ENCODE data around the gene CDH20. TPM values are rescaled to one million over a fixed set of nuclear protein-coding genes. Genes with fewer than 3 reads are reported as not detected.

The CDH20 gene
- total RNA-seq, 1 donor from 2014 or later = 0.24 TPM

DNA sequence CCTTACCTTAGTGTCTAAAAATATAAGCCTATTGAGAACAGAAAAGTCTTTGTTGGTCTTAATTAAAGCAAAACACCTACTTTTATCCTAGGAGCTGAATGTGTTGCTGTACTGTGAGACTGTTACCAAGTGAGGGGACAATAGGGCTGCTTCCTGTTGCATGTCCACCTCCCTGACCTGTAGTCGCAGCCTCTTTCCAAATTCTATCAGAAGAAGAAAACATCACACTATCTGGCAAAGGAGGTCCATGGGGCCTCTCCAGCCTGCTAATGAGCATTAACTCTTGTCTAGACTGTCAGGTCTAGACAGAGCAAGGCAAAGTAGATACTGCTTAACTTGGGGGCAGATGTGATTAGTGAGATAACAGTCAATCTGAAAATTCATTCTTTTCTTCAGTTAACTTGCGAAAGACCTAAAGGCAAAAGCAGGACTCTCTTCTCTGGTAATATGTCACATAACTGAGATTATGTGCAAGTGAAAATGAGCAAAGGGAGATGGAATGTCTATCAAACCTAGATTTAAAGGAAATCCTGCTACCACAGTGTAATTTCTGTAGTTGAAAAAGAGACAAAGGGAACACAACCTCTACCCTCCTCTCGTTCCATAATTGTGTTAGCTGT lies 66.9 kb downstream of the CDH20 start:
- no peaks in the 10 kb centered on the region for H3K27me3 ChIP-seq (ENCODE audit: low read depth)
- no peak overlapping the region for H3K4me3 ChIP-seq
- H3K36me3 ChIP-seq = no peaks in the 10 kb centered on the region
- H3K9me3 ChIP-seq = no peaks in the 10 kb centered on the region
- no peak for ATAC-seq
- no peak for DNase-seq
- intact Hi-C loops (cut with DNase I) = no loop called here
- H3K4me1 ChIP-seq = no peaks in the 10 kb centered on the region
- H3K27ac ChIP-seq = no peak overlapping the region
- TF ChIP-seq, protein P1, sequence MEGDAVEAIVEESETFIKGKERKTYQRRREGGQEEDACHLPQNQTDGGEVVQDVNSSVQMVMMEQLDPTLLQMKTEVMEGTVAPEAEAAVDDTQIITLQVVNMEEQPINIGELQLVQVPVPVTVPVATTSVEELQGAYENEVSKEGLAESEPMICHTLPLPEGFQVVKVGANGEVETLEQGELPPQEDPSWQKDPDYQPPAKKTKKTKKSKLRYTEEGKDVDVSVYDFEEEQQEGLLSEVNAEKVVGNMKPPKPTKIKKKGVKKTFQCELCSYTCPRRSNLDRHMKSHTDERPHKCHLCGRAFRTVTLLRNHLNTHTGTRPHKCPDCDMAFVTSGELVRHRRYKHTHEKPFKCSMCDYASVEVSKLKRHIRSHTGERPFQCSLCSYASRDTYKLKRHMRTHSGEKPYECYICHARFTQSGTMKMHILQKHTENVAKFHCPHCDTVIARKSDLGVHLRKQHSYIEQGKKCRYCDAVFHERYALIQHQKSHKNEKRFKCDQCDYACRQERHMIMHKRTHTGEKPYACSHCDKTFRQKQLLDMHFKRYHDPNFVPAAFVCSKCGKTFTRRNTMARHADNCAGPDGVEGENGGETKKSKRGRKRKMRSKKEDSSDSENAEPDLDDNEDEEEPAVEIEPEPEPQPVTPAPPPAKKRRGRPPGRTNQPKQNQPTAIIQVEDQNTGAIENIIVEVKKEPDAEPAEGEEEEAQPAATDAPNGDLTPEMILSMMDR (IDR thresholded peaks at IDR 0.05) = no peak

DNA sequence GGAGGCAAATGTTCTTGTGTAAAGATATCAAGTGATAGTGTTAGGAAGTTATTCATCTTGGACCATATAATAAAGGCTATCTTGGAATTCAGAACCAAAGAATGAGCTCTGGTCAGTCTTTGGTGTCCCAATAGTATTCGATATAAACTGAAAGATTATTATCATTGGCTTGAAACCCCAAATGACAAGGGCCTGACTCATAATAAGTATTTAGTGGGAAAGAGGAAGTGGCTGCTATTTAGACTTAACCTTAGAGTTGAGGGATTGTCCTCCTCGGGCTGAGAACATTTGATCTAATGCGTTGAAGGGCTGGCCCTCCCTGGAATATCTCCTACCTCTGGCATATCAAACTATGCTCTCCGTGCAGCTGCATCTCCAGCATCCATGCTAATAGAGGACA lies 67.5 kb downstream of the CDH20 start:
- no peaks in the 10 kb centered on the region for H3K27me3 ChIP-seq (ENCODE audit: low read depth)
- intact Hi-C loops (cut with DNase I) = no loop called here
- TF ChIP-seq, protein P1 (IDR thresholded peaks at IDR 0.05) = no peak
- no peak overlapping the region for H3K27ac ChIP-seq
- DNase-seq = no peak
- no peaks in the 10 kb centered on the region for H3K36me3 ChIP-seq
- no peaks in the 10 kb centered on the region for H3K9me3 ChIP-seq
- no peaks in the 10 kb centered on the region for H3K4me1 ChIP-seq
- no peak overlapping the region for H3K4me3 ChIP-seq
- no peak for ATAC-seq

DNA sequence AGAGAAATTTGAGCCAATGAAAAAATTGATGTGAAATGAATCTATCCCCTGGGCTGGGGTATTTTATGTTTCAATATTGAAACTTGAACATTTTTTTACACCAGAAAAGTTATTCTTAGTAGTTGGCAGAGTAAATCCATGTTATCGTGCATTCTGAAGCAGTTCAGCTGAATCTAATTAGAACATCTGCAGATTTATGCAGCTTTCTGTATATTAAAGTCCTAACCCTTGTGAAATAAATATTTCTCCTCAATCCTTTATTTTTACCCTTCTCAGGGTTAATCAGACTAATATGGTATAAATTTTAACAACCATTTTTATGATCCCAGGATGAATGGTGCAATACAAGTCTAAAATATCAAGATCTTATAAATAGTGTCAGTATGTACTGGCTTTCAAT lies 69.5 kb downstream of the CDH20 start:
- Histone ChIP-seq H3K27ac (no peak overlapping the region), H3K4me1 (no peaks in the 10 kb centered on the region), H3K9me3 (no peaks in the 10 kb centered on the region), H3K27me3 (ENCODE audit: low read depth) (no peaks in the 10 kb centered on the region), H3K4me3 (no peak overlapping the region), H3K36me3 (no peaks in the 10 kb centered on the region)
- ATAC-seq = no peak
- DNase-seq = no peak
- intact Hi-C loops (cut with DNase I) = no loop called here
- TF ChIP-seq, protein P1 (IDR thresholded peaks at IDR 0.05) = no peak

DNA sequence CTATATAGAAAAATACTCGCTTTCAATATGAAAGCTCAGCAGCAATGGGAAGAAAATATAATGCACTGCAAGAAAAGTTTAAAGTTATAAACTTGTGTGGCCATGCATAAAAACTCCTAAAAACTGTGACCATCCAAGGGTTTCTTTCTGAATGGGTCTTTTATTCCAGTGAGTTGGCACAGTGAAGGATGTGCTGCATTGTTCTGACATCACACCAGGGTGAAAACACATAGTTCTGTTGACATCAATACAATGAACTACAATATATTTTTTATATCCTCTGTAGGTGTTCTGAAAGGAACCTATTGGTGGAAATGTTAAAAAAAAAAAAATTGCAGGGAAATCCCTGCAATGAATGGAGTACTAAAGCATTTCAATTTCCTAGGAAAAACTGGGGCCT lies 80.2 kb downstream of the CDH20 start:
- TF ChIP-seq, protein P1 (IDR thresholded peaks at IDR 0.05) = no peak
- H3K4me1 ChIP-seq = no peaks in the 10 kb centered on the region
- no peak overlapping the region for H3K27ac ChIP-seq
- no peaks in the 10 kb centered on the region for H3K36me3 ChIP-seq
- intact Hi-C loops (cut with DNase I) = no loop called here
- H3K9me3 ChIP-seq = no peaks in the 10 kb centered on the region
- ATAC-seq (no peak), DNase-seq (no peak)
- no peaks in the 10 kb centered on the region for H3K27me3 ChIP-seq (ENCODE audit: low read depth)
- no peak overlapping the region for H3K4me3 ChIP-seq

DNA sequence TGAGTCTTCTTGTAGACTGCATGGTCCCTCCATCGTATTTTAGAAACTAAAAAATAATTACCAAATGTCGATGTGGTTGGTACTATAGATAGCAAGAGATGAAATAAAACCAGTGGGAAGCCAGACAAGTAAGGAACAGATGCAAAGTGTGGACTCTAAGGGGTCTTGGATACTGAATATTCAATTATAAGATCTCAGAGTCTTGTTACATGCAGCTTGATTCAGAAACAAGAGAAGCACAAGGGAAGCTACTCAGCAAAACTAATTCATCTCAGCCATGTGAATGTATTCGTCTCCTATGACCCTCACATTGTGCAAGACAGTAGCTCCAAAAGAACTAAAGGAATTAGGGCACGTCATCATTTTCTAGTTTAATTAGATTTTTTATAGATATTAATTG lies 80.9 kb downstream of the CDH20 start:
- ATAC-seq (no peak), DNase-seq (no peak)
- no peak overlapping the region for H3K4me3 ChIP-seq
- intact Hi-C loops (cut with DNase I) = no loop called here
- H3K4me1 ChIP-seq = no peaks in the 10 kb centered on the region
- TF ChIP-seq, protein P1 (IDR thresholded peaks at IDR 0.05) = no peak
- H3K9me3 ChIP-seq = no peaks in the 10 kb centered on the region
- no peaks in the 10 kb centered on the region for H3K36me3 ChIP-seq
- no peaks in the 10 kb centered on the region for H3K27me3 ChIP-seq (ENCODE audit: low read depth)
- no peak overlapping the region for H3K27ac ChIP-seq

All from lower lobe of right lung (tissue), 2 donors.